HEK293 (cell line): ENCODE results near the gene SPECC1L.

Source experiments
- HOXA7 ChIP-seq: sonication (generic); formaldehyde crosslinking; IDR thresholded peaks from 2 replicates; pipeline ENCODE4 v1.8.1; 2022; ENCODE audit warnings: missing genetic modification reagents, borderline replicate concordance
- KLF10 ChIP-seq: fragments of 450-650 bp; IDR thresholded peaks from 2 replicates; pipeline ENCODE4 v1.5.1; 2018; ENCODE audit warnings: missing biosample characterization, mild to moderate bottlenecking, missing genetic modification characterization
- ZNF16 ChIP-seq: fragments of 450-650 bp; formaldehyde crosslinking; IDR thresholded peaks from 2 replicates; pipeline ENCODE4 v1.5.1; 2016; ENCODE audit warnings: low read depth, missing biosample characterization, missing genetic modification characterization
- ZNF184 ChIP-seq: fragments of 450-650 bp; IDR thresholded peaks from 2 replicates; pipeline ENCODE4 v1.5.1; 2018; ENCODE audit warnings: missing biosample characterization, mild to moderate bottlenecking, missing genetic modification characterization
- ZNF274 ChIP-seq, 2 experiments: fragments of 200-500 bp in 1 of 2; fragments of 450-650 bp in 1 of 2; sonication (Bioruptor generic) in 1 of 2; formaldehyde crosslinking in 1 of 2; IDR thresholded peaks; 2 replicates each; pipeline versions ENCODE4 v1.5.1 to v1.6.1; 2014 to 2016; ENCODE audit warnings: borderline replicate concordance in 1 of 2, inconsistent platforms in 1 of 2, low read length in 1 of 2, missing biosample characterization in 1 of 2, missing genetic modification characterization in 1 of 2
- ZNF335 ChIP-seq: fragments of 450-650 bp; formaldehyde crosslinking; conservative IDR thresholded peaks from 2 replicates; pipeline ENCODE4 v1.5.1; 2016; ENCODE audit warnings: missing biosample characterization, missing genetic modification characterization
- ZXDB ChIP-seq: fragments of 450-650 bp; formaldehyde crosslinking; IDR thresholded peaks from 2 replicates; pipeline ENCODE4 v1.5.1; 2016; ENCODE audit warnings: missing biosample characterization, missing genetic modification characterization
- TF ChIP-seq, protein P1 (sequence below): fragments of 450-650 bp; formaldehyde crosslinking; IDR thresholded peaks from 2 replicates; pipeline ENCODE4 v1.5.1; 2016; ENCODE audit warnings: missing biosample characterization, missing genetic modification characterization
- TF ChIP-seq, protein P2 (sequence below): fragments of 450-650 bp; formaldehyde crosslinking; IDR thresholded peaks from 2 replicates; pipeline ENCODE4 v1.5.1; 2016; ENCODE audit warnings: missing biosample characterization, missing genetic modification characterization
- TF ChIP-seq, protein P3 (sequence below): IDR thresholded peaks from 2 replicates; pipeline ENCODE4 v1.6.1; 2011; ENCODE audit warnings: mild to moderate bottlenecking, low read depth, low read length, borderline replicate concordance
- TF ChIP-seq, protein P4 (sequence below): fragments of 450-650 bp; formaldehyde crosslinking; IDR thresholded peaks from 2 replicates; pipeline ENCODE4 v1.5.1; 2016; ENCODE audit warnings: missing biosample characterization, missing genetic modification characterization

DNA sequence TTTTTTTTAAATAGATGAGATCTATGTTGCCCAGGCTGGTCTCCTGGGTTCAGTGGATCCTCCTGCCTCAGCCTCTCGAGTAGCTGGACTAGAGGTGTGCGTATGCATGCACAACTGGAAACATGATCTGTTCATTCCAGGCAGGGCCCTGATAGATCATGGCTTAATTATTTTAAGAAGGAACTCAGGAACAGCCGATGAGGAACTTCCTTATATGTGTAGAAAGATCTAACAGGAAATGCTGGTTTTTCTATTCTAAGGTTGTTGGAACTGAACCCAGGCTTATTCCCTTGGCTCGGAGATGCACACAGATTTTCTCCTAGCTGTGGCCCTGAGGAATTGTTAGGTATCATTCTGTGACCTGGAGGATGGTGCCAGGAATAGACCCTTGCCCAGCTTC lies 32.4 kb downstream of the SPECC1L start:
- TF ChIP-seq, protein P1, sequence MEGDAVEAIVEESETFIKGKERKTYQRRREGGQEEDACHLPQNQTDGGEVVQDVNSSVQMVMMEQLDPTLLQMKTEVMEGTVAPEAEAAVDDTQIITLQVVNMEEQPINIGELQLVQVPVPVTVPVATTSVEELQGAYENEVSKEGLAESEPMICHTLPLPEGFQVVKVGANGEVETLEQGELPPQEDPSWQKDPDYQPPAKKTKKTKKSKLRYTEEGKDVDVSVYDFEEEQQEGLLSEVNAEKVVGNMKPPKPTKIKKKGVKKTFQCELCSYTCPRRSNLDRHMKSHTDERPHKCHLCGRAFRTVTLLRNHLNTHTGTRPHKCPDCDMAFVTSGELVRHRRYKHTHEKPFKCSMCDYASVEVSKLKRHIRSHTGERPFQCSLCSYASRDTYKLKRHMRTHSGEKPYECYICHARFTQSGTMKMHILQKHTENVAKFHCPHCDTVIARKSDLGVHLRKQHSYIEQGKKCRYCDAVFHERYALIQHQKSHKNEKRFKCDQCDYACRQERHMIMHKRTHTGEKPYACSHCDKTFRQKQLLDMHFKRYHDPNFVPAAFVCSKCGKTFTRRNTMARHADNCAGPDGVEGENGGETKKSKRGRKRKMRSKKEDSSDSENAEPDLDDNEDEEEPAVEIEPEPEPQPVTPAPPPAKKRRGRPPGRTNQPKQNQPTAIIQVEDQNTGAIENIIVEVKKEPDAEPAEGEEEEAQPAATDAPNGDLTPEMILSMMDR, result no peak
- TF ChIP-seq ZNF274 (IDR thresholded peaks at IDR 0.05; ENCODE audit: low read length), result no peak
- no peak for TF ChIP-seq ZNF274 (tag by site-specific recombination; IDR thresholded peaks at IDR 0.05; ENCODE audit: borderline replicate concordance)
- TF ChIP-seq, protein P2, sequence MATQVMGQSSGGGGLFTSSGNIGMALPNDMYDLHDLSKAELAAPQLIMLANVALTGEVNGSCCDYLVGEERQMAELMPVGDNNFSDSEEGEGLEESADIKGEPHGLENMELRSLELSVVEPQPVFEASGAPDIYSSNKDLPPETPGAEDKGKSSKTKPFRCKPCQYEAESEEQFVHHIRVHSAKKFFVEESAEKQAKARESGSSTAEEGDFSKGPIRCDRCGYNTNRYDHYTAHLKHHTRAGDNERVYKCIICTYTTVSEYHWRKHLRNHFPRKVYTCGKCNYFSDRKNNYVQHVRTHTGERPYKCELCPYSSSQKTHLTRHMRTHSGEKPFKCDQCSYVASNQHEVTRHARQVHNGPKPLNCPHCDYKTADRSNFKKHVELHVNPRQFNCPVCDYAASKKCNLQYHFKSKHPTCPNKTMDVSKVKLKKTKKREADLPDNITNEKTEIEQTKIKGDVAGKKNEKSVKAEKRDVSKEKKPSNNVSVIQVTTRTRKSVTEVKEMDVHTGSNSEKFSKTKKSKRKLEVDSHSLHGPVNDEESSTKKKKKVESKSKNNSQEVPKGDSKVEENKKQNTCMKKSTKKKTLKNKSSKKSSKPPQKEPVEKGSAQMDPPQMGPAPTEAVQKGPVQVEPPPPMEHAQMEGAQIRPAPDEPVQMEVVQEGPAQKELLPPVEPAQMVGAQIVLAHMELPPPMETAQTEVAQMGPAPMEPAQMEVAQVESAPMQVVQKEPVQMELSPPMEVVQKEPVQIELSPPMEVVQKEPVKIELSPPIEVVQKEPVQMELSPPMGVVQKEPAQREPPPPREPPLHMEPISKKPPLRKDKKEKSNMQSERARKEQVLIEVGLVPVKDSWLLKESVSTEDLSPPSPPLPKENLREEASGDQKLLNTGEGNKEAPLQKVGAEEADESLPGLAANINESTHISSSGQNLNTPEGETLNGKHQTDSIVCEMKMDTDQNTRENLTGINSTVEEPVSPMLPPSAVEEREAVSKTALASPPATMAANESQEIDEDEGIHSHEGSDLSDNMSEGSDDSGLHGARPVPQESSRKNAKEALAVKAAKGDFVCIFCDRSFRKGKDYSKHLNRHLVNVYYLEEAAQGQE (tag by site-specific recombination), result no peak
- TF ChIP-seq ZNF184 (tag by site-specific recombination), result no peak
- TF ChIP-seq ZNF335 (tag by site-specific recombination), result no peak
- TF ChIP-seq, protein P3, sequence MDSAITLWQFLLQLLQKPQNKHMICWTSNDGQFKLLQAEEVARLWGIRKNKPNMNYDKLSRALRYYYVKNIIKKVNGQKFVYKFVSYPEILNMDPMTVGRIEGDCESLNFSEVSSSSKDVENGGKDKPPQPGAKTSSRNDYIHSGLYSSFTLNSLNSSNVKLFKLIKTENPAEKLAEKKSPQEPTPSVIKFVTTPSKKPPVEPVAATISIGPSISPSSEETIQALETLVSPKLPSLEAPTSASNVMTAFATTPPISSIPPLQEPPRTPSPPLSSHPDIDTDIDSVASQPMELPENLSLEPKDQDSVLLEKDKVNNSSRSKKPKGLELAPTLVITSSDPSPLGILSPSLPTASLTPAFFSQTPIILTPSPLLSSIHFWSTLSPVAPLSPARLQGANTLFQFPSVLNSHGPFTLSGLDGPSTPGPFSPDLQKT, result no peak
- TF ChIP-seq ZNF16 (tag by site-specific recombination), result no peak
- TF ChIP-seq HOXA7 (CRISPR knock-in tag), result no peak
- no peak for TF ChIP-seq ZXDB (tag by site-specific recombination)
- TF ChIP-seq, protein P4, sequence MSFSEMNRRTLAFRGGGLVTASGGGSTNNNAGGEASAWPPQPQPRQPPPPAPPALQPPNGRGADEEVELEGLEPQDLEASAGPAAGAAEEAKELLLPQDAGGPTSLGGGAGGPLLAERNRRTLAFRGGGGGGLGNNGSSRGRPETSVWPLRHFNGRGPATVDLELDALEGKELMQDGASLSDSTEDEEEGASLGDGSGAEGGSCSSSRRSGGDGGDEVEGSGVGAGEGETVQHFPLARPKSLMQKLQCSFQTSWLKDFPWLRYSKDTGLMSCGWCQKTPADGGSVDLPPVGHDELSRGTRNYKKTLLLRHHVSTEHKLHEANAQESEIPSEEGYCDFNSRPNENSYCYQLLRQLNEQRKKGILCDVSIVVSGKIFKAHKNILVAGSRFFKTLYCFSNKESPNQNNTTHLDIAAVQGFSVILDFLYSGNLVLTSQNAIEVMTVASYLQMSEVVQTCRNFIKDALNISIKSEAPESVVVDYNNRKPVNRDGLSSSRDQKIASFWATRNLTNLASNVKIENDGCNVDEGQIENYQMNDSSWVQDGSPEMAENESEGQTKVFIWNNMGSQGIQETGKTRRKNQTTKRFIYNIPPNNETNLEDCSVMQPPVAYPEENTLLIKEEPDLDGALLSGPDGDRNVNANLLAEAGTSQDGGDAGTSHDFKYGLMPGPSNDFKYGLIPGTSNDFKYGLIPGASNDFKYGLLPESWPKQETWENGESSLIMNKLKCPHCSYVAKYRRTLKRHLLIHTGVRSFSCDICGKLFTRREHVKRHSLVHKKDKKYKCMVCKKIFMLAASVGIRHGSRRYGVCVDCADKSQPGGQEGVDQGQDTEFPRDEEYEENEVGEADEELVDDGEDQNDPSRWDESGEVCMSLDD (tag by site-specific recombination), result no peak
- no peak for TF ChIP-seq KLF10
